LNCaP clone FGC (cell line): ENCODE data around the gene MND1.

Experiments used
- DNase-seq: peaks from one replicate; pipeline ENCODE4 v3.0.0-alpha.2; 2011; ENCODE audit warnings: low read depth
- H3K4me3 ChIP-seq: 2 replicates; pipeline ENCODE4 v1.5.1; 2011; ENCODE audit warnings: mild to moderate bottlenecking, low read depth, low read length, control low read depth
- TF ChIP-seq, protein P1 (sequence below): IDR thresholded peaks from 2 replicates; pipeline ENCODE4 v1.5.1; 2012; ENCODE audit warnings: mild to moderate bottlenecking; ENCODE audit not compliant: control insufficient read depth, insufficient read depth; ENCODE audit errors: extremely low read depth

MND1 gene

GRCh38 chr4:153333874-153334273 lies 10.6 kb upstream of the MND1 start:
- no peak for DNase-seq
- no peak overlapping the region for H3K4me3 ChIP-seq
- TF ChIP-seq, protein P1, sequence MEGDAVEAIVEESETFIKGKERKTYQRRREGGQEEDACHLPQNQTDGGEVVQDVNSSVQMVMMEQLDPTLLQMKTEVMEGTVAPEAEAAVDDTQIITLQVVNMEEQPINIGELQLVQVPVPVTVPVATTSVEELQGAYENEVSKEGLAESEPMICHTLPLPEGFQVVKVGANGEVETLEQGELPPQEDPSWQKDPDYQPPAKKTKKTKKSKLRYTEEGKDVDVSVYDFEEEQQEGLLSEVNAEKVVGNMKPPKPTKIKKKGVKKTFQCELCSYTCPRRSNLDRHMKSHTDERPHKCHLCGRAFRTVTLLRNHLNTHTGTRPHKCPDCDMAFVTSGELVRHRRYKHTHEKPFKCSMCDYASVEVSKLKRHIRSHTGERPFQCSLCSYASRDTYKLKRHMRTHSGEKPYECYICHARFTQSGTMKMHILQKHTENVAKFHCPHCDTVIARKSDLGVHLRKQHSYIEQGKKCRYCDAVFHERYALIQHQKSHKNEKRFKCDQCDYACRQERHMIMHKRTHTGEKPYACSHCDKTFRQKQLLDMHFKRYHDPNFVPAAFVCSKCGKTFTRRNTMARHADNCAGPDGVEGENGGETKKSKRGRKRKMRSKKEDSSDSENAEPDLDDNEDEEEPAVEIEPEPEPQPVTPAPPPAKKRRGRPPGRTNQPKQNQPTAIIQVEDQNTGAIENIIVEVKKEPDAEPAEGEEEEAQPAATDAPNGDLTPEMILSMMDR: no peak

- no peak overlapping the region for H3K4me3 ChIP-seq
- DNase-seq: no peak
- TF ChIP-seq, protein P1: no peak
These were observed 8.8 kb upstream of the MND1 start for GRCh38 chr4:153335665-153336064.

- no peak for DNase-seq
- TF ChIP-seq, protein P1: no peak
- no peak overlapping the region for H3K4me3 ChIP-seq
These were observed 6.8 kb upstream of the MND1 start for GRCh38 chr4:153337686-153338085.

GRCh38 chr4:153341575-153342090 lies 2.9 kb upstream of the MND1 start:
- no peak for DNase-seq
- no peak overlapping the region for H3K4me3 ChIP-seq
- TF ChIP-seq, protein P1: no peak

DNA sequence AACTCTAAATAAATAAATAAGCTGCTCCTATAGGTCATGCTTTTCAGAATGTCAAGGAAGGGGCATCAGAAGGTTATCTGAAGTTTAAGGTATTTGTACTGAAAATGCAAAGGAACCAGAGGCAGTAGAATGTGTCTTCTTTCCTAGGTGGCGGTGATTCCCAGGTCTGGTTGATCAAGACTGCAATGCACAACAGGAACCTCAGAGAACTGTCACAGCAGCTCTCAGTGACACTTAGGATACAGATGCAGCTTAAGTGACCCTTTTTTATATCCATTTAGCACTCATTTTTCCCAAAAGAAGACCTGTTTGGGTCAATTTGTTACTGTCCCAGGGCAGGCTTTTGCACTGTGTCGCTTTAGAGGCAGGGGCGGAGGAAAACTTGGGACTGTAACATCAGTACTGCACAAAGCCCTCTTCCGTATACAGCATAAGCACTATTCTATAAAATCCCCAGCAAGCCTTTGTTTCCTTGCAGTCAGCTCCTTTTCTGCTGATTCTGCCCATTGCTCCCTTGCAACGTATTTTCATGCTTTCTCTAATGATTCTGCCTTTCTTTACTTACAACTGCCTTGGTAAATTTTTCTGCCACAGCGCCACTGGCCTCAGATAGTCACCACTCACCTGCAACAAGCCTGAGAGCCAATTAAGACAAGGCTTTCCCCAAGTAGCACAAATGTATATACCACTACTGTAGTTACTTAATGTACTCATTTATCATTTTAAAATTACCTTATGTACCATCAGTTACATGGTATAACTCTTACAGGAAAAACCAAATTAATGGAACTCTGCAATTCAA lies 1.5 kb upstream of the MND1 start:
- no peak overlapping the region for H3K4me3 ChIP-seq
- no peak for DNase-seq
- TF ChIP-seq, protein P1: no peak

DNA sequence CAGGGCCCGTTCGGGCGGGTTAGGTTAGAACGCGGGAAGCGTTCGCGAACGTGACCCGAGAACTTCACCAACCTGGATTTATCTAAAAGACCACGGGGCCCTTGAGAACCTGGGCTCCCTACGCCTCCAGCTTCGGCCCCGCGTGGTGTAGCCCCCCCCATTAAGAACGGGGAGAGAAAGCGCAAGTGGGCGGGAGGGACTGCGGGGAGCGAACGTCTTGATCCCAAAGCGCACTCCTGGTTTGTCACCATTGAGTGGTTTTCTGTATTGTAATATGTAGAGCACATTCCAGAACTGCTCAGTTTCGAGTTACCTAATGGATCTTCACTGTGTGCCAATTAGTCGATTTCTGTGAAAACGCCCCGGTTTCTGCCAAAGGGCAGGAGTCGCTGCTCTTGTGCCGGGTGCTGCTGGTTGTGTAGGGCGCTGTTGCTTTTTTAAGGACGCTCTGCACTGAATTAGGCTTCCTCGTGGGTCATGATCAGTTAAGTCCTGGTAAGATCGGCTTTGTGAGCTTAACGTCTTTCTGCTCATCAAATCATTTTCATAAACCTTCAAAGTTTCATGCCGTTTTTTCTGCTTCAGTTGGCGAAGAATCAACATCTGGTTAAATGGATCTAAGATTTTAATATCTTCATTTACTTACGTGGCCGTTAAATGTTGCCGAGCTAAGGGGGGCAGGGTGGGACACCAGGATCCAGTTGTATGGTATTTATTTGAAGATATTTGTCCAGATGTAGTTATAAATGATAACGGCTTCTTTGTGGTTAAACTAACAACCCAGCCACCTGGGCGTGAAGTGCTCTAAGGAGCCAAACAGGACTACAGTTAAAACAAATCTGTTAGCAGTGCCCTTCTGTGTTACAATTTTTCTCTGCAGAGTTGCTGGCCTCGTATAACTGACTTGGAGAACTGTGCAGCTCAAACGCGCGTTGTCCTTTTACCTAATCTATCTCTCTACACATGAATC lies 809 bp downstream of the MND1 start:
- DNase-seq: no peak
- TF ChIP-seq, protein P1: 0 out of 2 replicates have a peak, but pooled peaks have one; percentile 12
- peak overlapping the region; percentile 73 for H3K4me3 ChIP-seq
